ENCODE measurements around the gene CLIC3.

DNA sequence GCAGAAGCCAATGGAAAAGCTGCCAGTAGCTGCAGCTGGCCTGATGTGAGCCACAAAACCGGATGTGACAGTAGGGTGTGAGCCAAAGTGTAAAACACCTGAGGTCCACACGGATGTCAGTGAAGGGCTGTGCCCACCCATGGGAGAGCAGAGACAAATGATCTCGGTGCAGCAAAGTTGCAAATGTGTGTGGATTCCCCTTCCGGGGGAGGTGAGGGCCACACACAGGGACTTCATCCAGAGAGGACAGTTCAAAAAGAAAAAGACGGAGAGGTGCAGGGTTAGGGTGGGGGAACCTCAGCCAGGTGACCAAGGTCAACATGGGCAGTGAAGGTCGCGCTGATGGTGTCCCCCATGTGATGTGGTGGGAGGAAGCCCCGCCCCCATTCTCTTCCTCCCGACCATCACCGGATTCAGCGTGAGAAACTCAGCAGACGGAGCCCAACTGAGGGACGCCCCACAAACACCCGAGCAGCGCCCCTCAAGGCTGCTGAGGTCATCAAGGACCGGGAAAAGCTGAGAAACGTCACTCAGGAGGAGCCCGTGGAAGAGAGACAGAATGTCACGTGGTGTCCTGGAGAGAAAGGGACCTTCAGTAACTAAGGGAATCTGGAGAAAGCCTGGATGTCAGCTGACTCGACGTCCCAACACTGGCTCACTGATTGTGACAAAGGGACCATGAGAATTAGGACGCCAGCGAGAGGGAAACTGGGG, 30.4 kb downstream of the CLIC3 start:
- TF ChIP-seq POLR2A (IDR thresholded peaks at IDR 0.05; ENCODE audit: low read length) (no peak), GATA1 (IDR thresholded peaks at IDR 0.05; ENCODE audit: low read depth, low read length) (no peak)

All from erythroblast (primary cell).